GM06990 (cell line): ENCODE results near the gene ABCA4.

Source experiments
- DNase-seq: peaks from one replicate; pipeline ENCODE4 v3.0.0-alpha.2; 2011; ENCODE audit not compliant: insufficient read length; ENCODE audit errors: extremely low read depth
- H3K27me3 ChIP-seq: replicated peaks from 2 replicates; pipeline ENCODE4 v1.6.0; 2011; ENCODE audit warnings: low read length; ENCODE audit not compliant: control insufficient read depth, insufficient read depth
- H3K36me3 ChIP-seq: 2 replicates; pipeline ENCODE4 v1.5.1; 2011; ENCODE audit warnings: low read length; ENCODE audit not compliant: control insufficient read depth, insufficient read depth
- H3K4me3 ChIP-seq: replicated peaks from 2 replicates; pipeline ENCODE4 v1.5.1; 2011; ENCODE audit warnings: low read depth, mild to moderate bottlenecking, control low read depth, low read length
- TF ChIP-seq, protein P1 (sequence below): IDR thresholded peaks from 2 replicates; pipeline ENCODE4 v1.5.1; 2011; ENCODE audit warnings: low read length, control low read depth, mild to moderate bottlenecking, inconsistent platforms; ENCODE audit not compliant: insufficient read depth, poor library complexity, severe bottlenecking

The ABCA4 gene

DNA sequence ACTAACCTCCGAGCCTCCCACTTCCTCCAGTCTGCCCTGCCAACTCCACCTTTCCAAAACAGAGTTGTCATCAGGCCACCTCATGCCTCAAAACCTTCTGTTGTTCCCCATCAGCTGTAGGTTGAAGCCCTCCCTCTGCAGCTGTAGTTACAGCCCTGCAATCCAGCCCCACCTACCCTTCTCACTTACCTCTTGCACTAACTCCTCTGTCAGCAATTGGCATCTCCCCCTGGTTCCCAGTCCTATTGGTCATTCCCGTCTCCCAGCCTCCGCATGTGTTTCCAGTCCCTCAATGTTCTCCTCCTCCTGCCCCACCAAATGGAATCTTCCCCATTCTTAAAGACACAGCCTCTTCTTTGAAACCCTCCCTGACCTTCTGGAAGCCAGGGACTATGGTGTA, 111.6 kb downstream of the ABCA4 start:
- H3K4me3 ChIP-seq, result no peak overlapping the region
- H3K27me3 ChIP-seq, result peaks cover 2% of the 10 kb centered on the region
- DNase-seq, result no peak
- TF ChIP-seq, protein P1, sequence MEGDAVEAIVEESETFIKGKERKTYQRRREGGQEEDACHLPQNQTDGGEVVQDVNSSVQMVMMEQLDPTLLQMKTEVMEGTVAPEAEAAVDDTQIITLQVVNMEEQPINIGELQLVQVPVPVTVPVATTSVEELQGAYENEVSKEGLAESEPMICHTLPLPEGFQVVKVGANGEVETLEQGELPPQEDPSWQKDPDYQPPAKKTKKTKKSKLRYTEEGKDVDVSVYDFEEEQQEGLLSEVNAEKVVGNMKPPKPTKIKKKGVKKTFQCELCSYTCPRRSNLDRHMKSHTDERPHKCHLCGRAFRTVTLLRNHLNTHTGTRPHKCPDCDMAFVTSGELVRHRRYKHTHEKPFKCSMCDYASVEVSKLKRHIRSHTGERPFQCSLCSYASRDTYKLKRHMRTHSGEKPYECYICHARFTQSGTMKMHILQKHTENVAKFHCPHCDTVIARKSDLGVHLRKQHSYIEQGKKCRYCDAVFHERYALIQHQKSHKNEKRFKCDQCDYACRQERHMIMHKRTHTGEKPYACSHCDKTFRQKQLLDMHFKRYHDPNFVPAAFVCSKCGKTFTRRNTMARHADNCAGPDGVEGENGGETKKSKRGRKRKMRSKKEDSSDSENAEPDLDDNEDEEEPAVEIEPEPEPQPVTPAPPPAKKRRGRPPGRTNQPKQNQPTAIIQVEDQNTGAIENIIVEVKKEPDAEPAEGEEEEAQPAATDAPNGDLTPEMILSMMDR, result no peak
- H3K36me3 ChIP-seq, result no peaks in the 10 kb centered on the region

DNA sequence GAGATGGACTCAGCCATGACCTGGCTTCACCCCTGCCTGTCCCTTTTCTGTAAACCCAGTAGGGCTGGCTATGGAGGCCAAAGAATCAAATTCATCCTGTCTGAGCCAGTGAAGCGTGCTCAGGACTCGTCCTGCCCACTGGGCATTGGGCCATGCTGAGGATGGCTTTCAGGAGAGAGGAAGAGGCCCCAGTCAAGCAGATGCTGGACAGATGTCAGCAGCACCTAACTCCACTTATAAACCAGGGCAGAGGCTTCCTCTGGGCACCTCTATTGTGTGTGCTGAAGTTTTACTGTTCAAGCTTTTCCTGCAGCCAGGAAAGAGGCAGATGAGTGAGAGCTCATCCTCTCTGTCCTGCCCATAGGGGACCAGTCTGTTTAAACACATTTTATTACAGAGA, 114.3 kb downstream of the ABCA4 start:
- TF ChIP-seq, protein P1, result no peak
- DNase-seq, result no peak
- Histone ChIP-seq H3K4me3 (no peak overlapping the region), H3K27me3 (peaks cover 2% of the 10 kb centered on the region), H3K36me3 (no peaks in the 10 kb centered on the region)

DNA sequence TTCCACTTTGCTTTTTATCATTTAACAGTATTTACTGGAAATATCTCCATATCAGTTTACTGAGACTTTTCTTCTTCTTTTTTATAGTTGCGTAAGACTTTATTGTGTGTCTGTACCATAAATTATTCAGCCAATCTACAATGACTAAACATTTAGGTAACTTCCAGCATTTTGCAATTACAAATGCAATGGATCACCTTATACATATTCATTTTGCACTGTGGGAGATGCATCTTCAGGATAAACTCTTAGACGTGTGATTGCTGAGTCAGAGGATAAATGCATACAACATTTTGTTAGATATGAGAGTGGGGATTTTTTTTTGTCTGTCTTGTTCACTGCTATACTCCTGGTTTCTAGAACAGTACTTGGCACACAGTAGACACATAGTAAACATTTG, 116.0 kb downstream of the ABCA4 start:
- no peak for DNase-seq
- TF ChIP-seq, protein P1, result no peak
- no peaks in the 10 kb centered on the region; the same call in none of the 2 replicates for H3K27me3 ChIP-seq
- H3K4me3 ChIP-seq, result no peak overlapping the region
- no peaks in the 10 kb centered on the region for H3K36me3 ChIP-seq

DNA sequence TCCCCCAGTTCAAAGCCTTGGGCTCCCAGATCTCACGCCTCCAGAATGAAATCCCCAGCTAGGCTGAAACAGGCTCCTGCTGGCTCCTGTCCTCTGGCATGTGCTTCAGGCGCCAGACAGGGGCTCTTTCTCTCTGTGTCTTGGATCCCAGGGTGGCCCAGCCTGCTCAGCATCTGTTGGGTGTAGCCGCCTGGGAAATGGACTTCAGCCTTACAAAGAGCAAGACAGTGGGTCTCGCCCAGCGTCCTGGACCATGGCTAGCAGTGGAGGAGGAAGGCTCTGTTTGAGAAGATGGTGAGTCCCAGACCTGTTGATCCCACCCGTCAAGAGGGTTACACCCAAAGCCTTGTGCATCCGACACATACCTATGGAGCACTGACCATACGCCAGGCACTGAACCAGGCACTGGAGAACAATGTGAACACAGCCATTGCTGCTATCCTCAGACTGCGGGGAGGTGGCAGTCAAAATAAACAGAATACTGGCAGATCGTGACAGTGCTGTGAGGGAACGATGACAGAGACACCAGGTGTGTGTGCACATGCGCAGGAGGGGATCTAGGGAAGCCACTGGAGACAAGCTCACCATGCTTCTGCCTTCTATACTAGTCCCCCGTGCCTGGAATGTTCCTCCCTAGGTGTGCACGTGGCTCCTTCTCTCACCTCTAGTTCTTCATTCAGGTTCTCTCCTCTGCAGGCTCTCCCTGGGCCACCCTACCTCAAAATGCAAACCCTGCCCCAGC, 118.7 kb downstream of the ABCA4 start:
- TF ChIP-seq, protein P1, result no peak
- Histone ChIP-seq H3K36me3 (no peaks in the 10 kb centered on the region), H3K4me3 (no peak overlapping the region), H3K27me3 (no peaks in the 10 kb centered on the region)
- no peak for DNase-seq

DNA sequence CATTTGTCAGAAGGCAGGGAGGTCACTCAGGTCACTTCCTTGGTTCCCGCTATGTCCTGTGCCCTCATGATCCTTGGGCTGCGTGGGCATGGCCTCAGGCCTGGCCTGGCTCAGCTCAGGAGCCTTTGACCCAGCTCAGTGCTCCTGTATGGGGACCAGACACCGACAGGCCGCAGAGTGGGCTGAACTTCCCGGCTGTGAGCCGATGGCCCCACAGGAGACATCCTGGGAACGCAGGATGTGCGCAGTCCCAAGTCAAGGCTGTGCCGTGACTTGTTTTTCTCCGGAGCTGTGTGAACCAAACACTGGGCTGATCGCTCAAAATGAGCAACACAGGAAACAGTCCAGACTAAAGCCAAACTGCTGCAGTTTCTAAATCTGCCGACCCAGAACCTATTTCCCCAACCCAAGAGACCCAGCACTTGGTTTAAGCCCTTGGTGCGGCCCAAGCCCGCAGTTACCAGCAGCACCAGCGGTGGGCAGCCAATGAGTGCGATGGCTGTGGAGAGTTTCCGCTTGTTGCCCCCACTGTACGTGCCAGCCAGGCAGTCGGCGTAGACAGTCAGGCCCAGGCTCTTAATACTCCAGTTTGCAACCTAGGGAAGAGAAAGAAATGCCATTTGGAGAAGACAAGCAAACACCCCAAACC, 119.4 kb downstream of the ABCA4 start:
- Histone ChIP-seq H3K4me3 (no peak overlapping the region), H3K36me3 (no peaks in the 10 kb centered on the region), H3K27me3 (no peaks in the 10 kb centered on the region)
- TF ChIP-seq, protein P1, result no peak
- DNase-seq, result no peak
